A673 (cell line): ENCODE measurements around the gene LDB2. TPM values are rescaled to one million over a fixed set of nuclear protein-coding genes. Genes with fewer than 3 reads are reported as not detected.
A peak's percentile ranks its signal among the peaks of the same experiment; 100 is the strongest.

Experiments
- Bru-seq: library from RNA; stranded (reverse); fragments of 400-500 nt; gene quantifications from one replicate; lab custom pipeline; 2021; lab: Mats Ljungman, UMichigan
- BruChase-seq, 2 experiments: library from RNA; stranded (reverse); fragments of 400-500 nt; gene quantifications; one replicate each; lab custom pipeline; 2021; lab: Mats Ljungman, UMichigan
- BruUV-seq: library from RNA; stranded (reverse); fragments of 400-500 nt; replicated peaks from 2 replicates; lab custom pipeline; 2021; lab: Mats Ljungman, UMichigan
- CTCF ChIA-PET: fragments of 300-600 bp; sonication (Branson Sonifier 250); formaldehyde crosslinking; loops from one replicate; lab custom pipeline; 2022; ENCODE audit warnings: antibody characterized with exemption; lab: Charles Lee
- POLR2A ChIA-PET: fragments of 300-600 bp; sonication (Branson Sonifier 250); formaldehyde crosslinking; loops from one replicate; lab custom pipeline; 2022; ENCODE audit warnings: antibody characterized with exemption; ENCODE audit not compliant: low non-redundant PET; lab: Charles Lee
- DNase-seq: peaks from one replicate; pipeline ENCODE4 v3.0.0-alpha.2; 2015; ENCODE audit warnings: low spot score
- H3K27ac ChIP-seq: fragments of 200-600 bp; sonication (generic); 2 replicates; pipeline ENCODE4 v1.5.1; 2016; ENCODE audit warnings: mixed run types, low read depth, mild to moderate bottlenecking, mixed read lengths, antibody characterized with exemption, low read length; ENCODE audit not compliant: poor library complexity, severe bottlenecking
- H3K27me3 ChIP-seq: fragments of 200-600 bp; sonication (generic); replicated peaks from 2 replicates; pipeline ENCODE4 v1.6.1; 2017; ENCODE audit warnings: mixed run types, low read depth, mild to moderate bottlenecking, mixed read lengths, antibody characterized with exemption, low read length; ENCODE audit not compliant: insufficient read depth, poor library complexity
- H3K36me3 ChIP-seq: fragments of 200-600 bp; sonication (generic); 2 replicates; pipeline ENCODE4 v1.6.1; 2016; ENCODE audit warnings: mixed run types, mild to moderate bottlenecking, mixed read lengths, antibody characterized with exemption, low read length; ENCODE audit not compliant: insufficient read depth, poor library complexity, severe bottlenecking
- H3K4me1 ChIP-seq: fragments of 200-600 bp; sonication (generic); 2 replicates; pipeline ENCODE4 v1.6.1; 2017; ENCODE audit warnings: mixed run types, mild to moderate bottlenecking, mixed read lengths, antibody characterized with exemption, low read length; ENCODE audit not compliant: insufficient read depth, poor library complexity, severe bottlenecking
- H3K4me3 ChIP-seq: fragments of 200-600 bp; sonication (generic); 2 replicates; pipeline ENCODE4 v1.5.1; 2016; ENCODE audit warnings: low read depth, mixed run types, mild to moderate bottlenecking, mixed read lengths, low read length; ENCODE audit not compliant: poor library complexity, severe bottlenecking
- H3K9me3 ChIP-seq: fragments of 200-600 bp; sonication (generic); 2 replicates; pipeline ENCODE4 v1.6.1; 2016; ENCODE audit warnings: mixed run types, low read depth, mild to moderate bottlenecking, mixed read lengths, antibody characterized with exemption, low read length; ENCODE audit not compliant: poor library complexity, severe bottlenecking
- CTCF ChIP-seq: fragments of 300-800, 200-600 bp; sonication (generic); conservative IDR thresholded peaks from 2 replicates; pipeline ENCODE4 v1.5.1; 2017; ENCODE audit warnings: low read depth, mild to moderate bottlenecking, antibody characterized with exemption, low read length, moderate library complexity, mixed read lengths
- EZH2 ChIP-seq: fragments of 200-600 bp; sonication (generic); IDR thresholded peaks from 2 replicates; pipeline ENCODE4 v1.6.1; 2017; ENCODE audit warnings: borderline replicate concordance, low read depth, mild to moderate bottlenecking, mixed read lengths, antibody characterized with exemption, low read length; ENCODE audit not compliant: poor library complexity, severe bottlenecking
- intact Hi-C: fragments of 100-400 bp; cut with micrococcal nuclease; formaldehyde crosslinking; loops from one replicate; pipeline ENCODE4 v1.10.0; 2022; ENCODE audit not compliant: unreplicated experiment
- long read RNA-seq: library from polyadenylated mRNA; stranded (forward); transcript quantifications from one replicate; pipeline ENCODE4 v2.0.0, GENCODE V29; 2022
- total RNA-seq: library from RNA; stranded (reverse); gene quantifications from 2 replicates; pipeline ENCODE4 v1.2.3, GENCODE V29; 2021

LDB2 gene
- total RNA-seq (45.1 and 47.4 TPM in 2 replicates), Bru-seq, nascent RNA (percentile 86 among the genes with signal in this experiment), BruChase-seq, experiment 1, labeled RNA remaining after a 2-hour chase (percentile 82 among the genes with signal in this experiment), BruChase-seq, experiment 2, labeled RNA remaining after a 6-hour chase (percentile 73 among the genes with signal in this experiment)
- long read RNA-seq, transcript LDB2-201 (8 exons, 2,548 nt), result major isoform, 21 of 72 reads
- long read RNA-seq, transcript LDB2-216 (8 exons, 2,295 nt), result minor isoform, 6 of 72 reads
- long read RNA-seq, partial matches to known transcripts, result 0 of 72 reads
- long read RNA-seq, other reads (novel, unspliced or antisense), result 37 of 72 reads

DNA sequence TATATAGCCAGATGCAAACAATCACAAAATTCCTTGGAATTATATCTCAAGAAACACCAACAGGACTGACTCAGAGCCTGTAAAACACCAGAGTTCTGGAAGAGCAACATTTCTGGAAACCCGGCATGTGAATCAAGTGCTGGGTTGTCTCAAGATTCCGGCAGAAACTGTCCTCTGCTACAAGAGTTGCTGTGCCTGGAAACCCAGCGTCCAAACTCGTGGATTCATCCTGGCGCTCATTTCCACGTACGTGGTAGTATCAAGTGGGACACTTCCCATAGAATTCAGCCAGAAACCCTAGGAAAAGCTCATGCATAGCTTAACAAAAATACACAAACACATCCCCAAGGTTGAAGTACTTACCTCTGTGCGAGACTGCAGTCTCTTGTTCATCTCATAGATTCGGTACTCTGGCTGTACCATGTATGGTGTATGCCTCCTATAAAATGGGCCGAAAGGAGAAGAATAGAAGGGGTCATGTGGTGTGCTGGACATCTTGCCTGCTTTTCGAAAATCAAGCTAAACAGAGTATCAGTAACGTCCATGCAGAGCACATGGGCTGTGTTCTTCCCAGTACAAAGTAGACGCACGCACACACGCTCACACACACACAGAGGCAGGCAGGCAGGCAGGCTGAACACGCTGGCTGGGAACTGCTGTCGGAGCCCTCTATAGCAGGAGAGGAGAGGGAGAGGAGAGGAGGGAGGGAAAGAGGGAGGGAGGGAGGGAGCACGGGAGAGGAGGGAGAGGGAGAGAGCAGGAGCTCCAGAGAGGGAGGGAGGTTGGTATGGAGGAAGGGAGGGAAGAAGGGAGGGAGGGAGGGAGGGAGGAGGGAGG, at the start of gene LDB2:
Gene LDB2, minus strand, starts transcription at position 655 of the 837 bp plus-strand sequence.
- CTCF ChIA-PET, result interaction anchor here (0.6 to 0.8 kb wide), 4 partner anchors 19 to 744 kb away, joined by 4 to 10 read pairs (median 4); no protein-coding TSS in a partner anchor
- peak within 1 kb of the TSS; percentile 71 for H3K4me3 ChIP-seq
- no peaks in the 10 kb centered on the region for H3K9me3 ChIP-seq
- POLR2A ChIA-PET, result interaction anchor here (0.6 kb wide), 1 partner anchor 81 kb away, joined by 10 read pairs; no protein-coding TSS in a partner anchor
- H3K36me3 ChIP-seq, result no peaks in the 10 kb centered on the region
- DNase-seq, result peak; percentile 94
- TF ChIP-seq EZH2 (no peak), CTCF (no peak)
- intact Hi-C loops, result loop anchor here (5.0 to 10.0 kb wide), 2 partner anchors 101 to 213 kb away; no protein-coding TSS in a partner anchor
- H3K27ac ChIP-seq, result peak within 1 kb of the TSS; percentile 88
- H3K27me3 ChIP-seq, result no peaks in the 10 kb centered on the region
- peaks cover 38% of the 10 kb centered on the region for H3K4me1 ChIP-seq
- TSS peak; percentile 65 for BruUV-seq

GRCh38 chr4:16942491-16942890, 44.0 kb upstream of the LDB2 start:
- intact Hi-C loops, result no loop called here
- Histone ChIP-seq H3K4me1 (no peaks in the 10 kb centered on the region), H3K27me3 (no peaks in the 10 kb centered on the region), H3K27ac (no peak overlapping the region), H3K4me3 (no peak overlapping the region), H3K36me3 (no peaks in the 10 kb centered on the region), H3K9me3 (no peaks in the 10 kb centered on the region)
- no TSS peak for BruUV-seq
- TF ChIP-seq CTCF, result no peak
- no peak for TF ChIP-seq EZH2
- CTCF ChIA-PET, result no interaction called here
- POLR2A ChIA-PET, result no interaction called here
- DNase-seq, result no peak

DNA sequence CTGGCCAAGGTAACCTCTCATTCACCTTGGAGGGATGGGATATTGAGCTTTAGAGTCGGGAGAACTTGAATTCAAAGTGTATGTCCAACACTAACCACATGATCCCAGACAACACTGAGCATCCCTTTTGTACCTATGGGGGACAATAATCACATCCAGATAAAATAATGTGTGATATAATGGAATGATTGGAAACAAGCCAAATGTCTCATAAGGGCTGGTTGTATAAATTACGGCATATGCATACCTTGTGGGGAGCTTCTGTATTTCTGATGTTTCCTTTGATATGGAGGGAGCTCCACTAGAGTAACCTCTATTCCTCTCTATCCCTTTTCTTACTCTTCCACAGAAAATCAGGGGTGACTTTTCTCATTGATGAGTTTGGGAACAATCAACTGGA, 40.7 kb upstream of the LDB2 start:
- ChIA-PET POLR2A (no interaction called here), CTCF (no interaction called here)
- Histone ChIP-seq H3K36me3 (no peaks in the 10 kb centered on the region), H3K9me3 (no peaks in the 10 kb centered on the region), H3K4me3 (no peak overlapping the region), H3K27me3 (no peaks in the 10 kb centered on the region), H3K27ac (no peak overlapping the region), H3K4me1 (no peaks in the 10 kb centered on the region)
- no TSS peak for BruUV-seq
- no peak for DNase-seq
- TF ChIP-seq EZH2 (no peak), CTCF (no peak)
- intact Hi-C loops, result no loop called here
